SU-DHL-6 (cell line): ENCODE measurements around the gene COL27A1.
"Not testable (repeated sequence)": the region's sequence is repeated elsewhere in the genome, so short reads cannot be mapped to it uniquely, and the experiment has no call there.

Experiments used
- CTCF ChIP-seq: fragments of 200-600 bp; sonication (generic); IDR thresholded peaks from one replicate; pipeline ENCODE4 v1.5.1; 2017; ENCODE audit warnings: antibody characterized with exemption, mild to moderate bottlenecking, low read length, moderate library complexity; ENCODE audit not compliant: insufficient read depth, poor library complexity, severe bottlenecking
- EZH2phosphoT487 ChIP-seq: fragments of 200-600 bp; sonication (generic), shearing (Covaris generic); conservative IDR thresholded peaks from 2 replicates; pipeline ENCODE4 v1.6.1; 2018; ENCODE audit warnings: mild to moderate bottlenecking, antibody characterized with exemption, low read length, moderate library complexity, mixed read lengths

DNA sequence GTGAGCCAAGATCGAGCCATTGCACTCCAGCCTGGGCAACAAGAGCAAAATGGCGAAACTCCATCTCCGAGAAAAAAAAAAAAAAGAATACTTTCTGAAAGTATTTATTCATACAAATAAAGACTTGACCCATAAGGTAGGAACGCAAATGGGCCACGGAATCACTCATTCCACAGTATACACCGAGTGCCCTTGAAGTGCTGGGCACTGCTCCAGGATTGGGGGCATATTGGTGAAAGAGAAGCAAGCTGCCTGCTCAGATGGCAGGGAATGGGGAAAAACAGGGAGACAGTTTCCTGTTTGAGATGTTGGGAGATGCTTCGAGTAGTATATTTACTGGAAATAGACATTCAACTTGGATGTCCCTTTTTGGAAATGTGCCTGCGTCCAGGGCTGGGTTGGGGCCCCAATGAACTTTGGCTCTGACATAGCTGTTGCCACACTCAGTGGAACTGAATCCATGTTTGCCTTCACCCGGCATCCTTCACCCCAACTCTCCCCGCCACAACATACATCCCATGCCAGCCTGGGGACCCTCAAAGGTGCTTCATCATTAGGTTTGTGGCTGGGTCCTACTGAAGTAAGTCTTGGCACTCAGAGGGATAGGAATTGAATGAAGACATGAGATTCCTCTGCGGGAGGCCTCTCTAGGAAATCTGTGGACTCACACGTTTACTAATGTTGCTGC is 173.7 kb downstream of the COL27A1 start:
- not testable (repeated sequence) for TF ChIP-seq CTCF, EZH2phosphoT487
